H1 (cell line): ENCODE data around the gene VGF.

Experiments
- ATF3 ChIP-seq: IDR thresholded peaks from 2 replicates; pipeline ENCODE4 v1.6.1; 2011; ENCODE audit warnings: low read depth, mild to moderate bottlenecking, low read length; ENCODE audit not compliant: insufficient read depth
- BCL11A ChIP-seq, 2 experiments: IDR thresholded peaks; one replicate each; pipeline ENCODE4 v1.6.1; 2011; ENCODE audit warnings: low read depth in 2 of 2, low read length in 2 of 2, mild to moderate bottlenecking in 2 of 2
- BRCA1 ChIP-seq: IDR thresholded peaks from 2 replicates; pipeline ENCODE4 v1.6.1; 2012; ENCODE audit warnings: low read depth, low read length, improper control_type of control experiment
- CHD2 ChIP-seq: IDR thresholded peaks from 2 replicates; pipeline ENCODE4 v1.6.1; 2012; ENCODE audit warnings: low read length, improper control_type of control experiment
- CTCF ChIP-seq, 3 experiments: IDR thresholded peaks; 1 replicate in 2 of 3; 2 replicates in 1 of 3; pipeline versions ENCODE4 v1.5.1 to v1.6.1; 2011; ENCODE audit warnings: low read length in 3 of 3, mild to moderate bottlenecking in 3 of 3, inconsistent platforms in 2 of 3, low read depth in 1 of 3, moderate library complexity in 1 of 3; ENCODE audit not compliant: insufficient read depth in 1 of 3; ENCODE audit errors: control extremely low read depth in 1 of 3
- EZH2 ChIP-seq: fragments of 200-600 bp; sonication (generic); IDR thresholded peaks from 2 replicates; pipeline ENCODE4 v1.7.1; 2012; ENCODE audit warnings: low read depth, mild to moderate bottlenecking, moderate library complexity, low read length, inconsistent platforms; ENCODE audit not compliant: severe bottlenecking
- FOSL1 ChIP-seq: IDR thresholded peaks from 2 replicates; pipeline ENCODE4 v1.6.1; 2011; ENCODE audit warnings: mild to moderate bottlenecking, low read depth, low read length, moderate library complexity; ENCODE audit not compliant: insufficient read depth
- POLR2A ChIP-seq, 2 experiments: IDR thresholded peaks; 1 replicate in 1 of 2; 2 replicates in 1 of 2; pipeline ENCODE4 v1.6.1; 2011; ENCODE audit warnings: low read depth in 2 of 2, low read length in 2 of 2, mild to moderate bottlenecking in 2 of 2; ENCODE audit errors: control extremely low read depth in 1 of 2
- SIRT6 ChIP-seq: IDR thresholded peaks from one replicate; pipeline ENCODE4 v1.7.1; 2012; ENCODE audit warnings: low read length, inconsistent platforms
- SP1 ChIP-seq: IDR thresholded peaks from 2 replicates; pipeline ENCODE4 v1.6.1; 2011; ENCODE audit warnings: low read depth, low read length
- USF2 ChIP-seq: IDR thresholded peaks from 2 replicates; pipeline ENCODE4 v1.6.1; 2011; ENCODE audit warnings: low read length, improper control_type of control experiment

DNA sequence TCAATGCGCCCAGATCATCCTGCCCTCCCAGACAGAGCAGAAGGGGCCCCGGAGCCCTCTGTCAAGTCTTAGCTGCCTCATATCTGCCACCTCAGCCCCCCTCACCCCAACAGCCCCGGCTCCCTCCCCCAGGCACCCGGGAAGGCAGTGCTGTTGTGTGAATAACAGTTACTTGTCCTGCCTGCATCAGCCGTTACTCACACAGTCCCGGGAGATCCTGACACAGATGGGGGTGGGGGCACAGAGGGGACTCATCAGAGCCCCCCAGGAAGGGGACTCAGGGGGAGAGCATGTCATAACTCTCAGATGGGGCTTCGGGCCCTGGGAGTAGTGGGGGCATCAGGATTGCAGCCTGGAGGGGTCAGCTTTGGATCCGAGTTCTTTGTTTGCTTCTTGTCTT is 50.9 kb downstream of the VGF start:
- TF ChIP-seq USF2 (no peak), CTCF (IDR thresholded peaks at IDR 0.05; ENCODE audit: control extremely low read depth in 1 of 3, insufficient read depth in 1 of 3, low read depth in 1 of 3, low read length in 3 of 3) (no peak), POLR2A (IDR thresholded peaks at IDR 0.05; ENCODE audit: control extremely low read depth in 1 of 2, low read depth in 2 of 2, low read length in 2 of 2) (no peak), ATF3 (no peak), FOSL1 (no peak), BRCA1 (no peak), CHD2 (no peak), SP1 (no peak), BCL11A (IDR thresholded peaks at IDR 0.05; ENCODE audit: low read depth in 2 of 2, low read length in 2 of 2) (no peak), SIRT6 (no peak), EZH2 (no peak)
